ENCODE data around the gene SBF2.

The SBF2 gene

GRCh38 chr11:10308201-10308954, 14.4 kb upstream of the SBF2 start:
- DNase-seq (ENCODE audit: low read depth): peak; percentile 30
- peak overlapping the region; percentile 90 for H3K4me3 ChIP-seq (ENCODE audit: low read length)
- TF ChIP-seq CTCF (IDR thresholded peaks at IDR 0.05; ENCODE audit: insufficient read depth, low read depth, low read length, missing control alignments): no peak

- TF ChIP-seq CTCF (IDR thresholded peaks at IDR 0.05; ENCODE audit: insufficient read depth, low read depth, low read length, missing control alignments): peak; percentile 78
- H3K4me3 ChIP-seq (ENCODE audit: low read length): peak overlapping the region; percentile 90
- peak; percentile 94 for DNase-seq (ENCODE audit: low read depth)
Observed at GRCh38 chr11:10307400-10308200, 13.6 kb upstream of the SBF2 start.

GRCh38 chr11:10307022-10307399, 13.0 kb upstream of the SBF2 start:
- no peak for DNase-seq (ENCODE audit: low read depth)
- H3K4me3 ChIP-seq (ENCODE audit: low read length): peak overlapping the region; percentile 90

GRCh38 chr11:10305964-10306918, 12.2 kb upstream of the SBF2 start:
- no peak for TF ChIP-seq CTCF (IDR thresholded peaks at IDR 0.05; ENCODE audit: insufficient read depth, low read depth, low read length, missing control alignments)
- H3K4me3 ChIP-seq (ENCODE audit: low read length): peak overlapping the region; percentile 90
- peak; percentile 26 for DNase-seq (ENCODE audit: low read depth)

More at GRCh38 chr11:10307022-10307399, 13.0 kb upstream of the SBF2 start:
- TF ChIP-seq CTCF (IDR thresholded peaks at IDR 0.05; ENCODE audit: insufficient read depth, low read depth, low read length, missing control alignments): no peak

GRCh38 chr11:10305262-10305963, 11.4 kb upstream of the SBF2 start:
- peak; percentile 25 for DNase-seq (ENCODE audit: low read depth)
- H3K4me3 ChIP-seq (ENCODE audit: low read length): peak overlapping the region; percentile 90
- no peak for TF ChIP-seq CTCF (IDR thresholded peaks at IDR 0.05; ENCODE audit: insufficient read depth, low read depth, low read length, missing control alignments)
